Smooth muscle cell (in vitro differentiated cells): ENCODE measurements around the gene TOMM6. TPM values are rescaled to one million over a fixed set of nuclear protein-coding genes. Genes with fewer than 3 reads are reported as not detected.

Source experiments
- DNase-seq: peaks from one replicate; lab custom pipeline; 2025; ENCODE audit not compliant: unreplicated experiment; lab: John Stamatoyannopoulos, UW
- H2AFZ ChIP-seq: fragments of 200-600 bp; sonication (generic); 2 replicates; pipeline ENCODE4 v1.6.0; 2016; ENCODE audit warnings: antibody characterized with exemption, low read depth, mild to moderate bottlenecking
- H3F3A ChIP-seq: fragments of 200-600 bp; sonication (generic); 2 replicates; pipeline ENCODE4 v1.6.0; 2017; ENCODE audit warnings: antibody characterized with exemption, low read depth
- H3K27ac ChIP-seq: fragments of 200-600 bp; sonication (generic); 2 replicates; pipeline ENCODE4 v1.5.1; 2016; ENCODE audit warnings: low read depth, mild to moderate bottlenecking
- H3K27me3 ChIP-seq: fragments of 200-600 bp; sonication (generic); 2 replicates; pipeline ENCODE4 v1.6.1; 2016; ENCODE audit warnings: low read depth, mild to moderate bottlenecking
- H3K36me3 ChIP-seq: fragments of 200-600 bp; sonication (generic); 2 replicates; pipeline ENCODE4 v1.5.1; 2016; ENCODE audit warnings: low read depth
- H3K4me1 ChIP-seq: fragments of 200-600 bp; sonication (generic); 2 replicates; pipeline ENCODE4 v1.5.1; 2016; ENCODE audit warnings: low read depth
- H3K4me2 ChIP-seq: fragments of 200-600 bp; sonication (generic); 2 replicates; pipeline ENCODE4 v1.6.0; 2016; ENCODE audit warnings: mild to moderate bottlenecking
- H3K4me3 ChIP-seq: fragments of 200-600 bp; sonication (generic); 2 replicates; pipeline ENCODE4 v1.5.1; 2016; ENCODE audit warnings: mild to moderate bottlenecking
- H3K79me2 ChIP-seq: fragments of 200-600 bp; sonication (generic); 2 replicates; pipeline ENCODE4 v1.6.0; 2016; ENCODE audit warnings: low read depth, mild to moderate bottlenecking
- H3K9ac ChIP-seq: fragments of 200-600 bp; sonication (generic); 2 replicates; pipeline ENCODE4 v1.6.0; 2016; ENCODE audit warnings: low read depth
- H3K9me3 ChIP-seq: fragments of 200-600 bp; sonication (generic); replicated peaks from 2 replicates; pipeline ENCODE4 v1.5.1; 2016; ENCODE audit warnings: low read depth
- H4K20me1 ChIP-seq: fragments of 200-600 bp; sonication (generic); 2 replicates; pipeline ENCODE4 v1.6.0; 2016; ENCODE audit warnings: low read depth
- CTCF ChIP-seq: fragments of 200-600 bp; sonication (generic); IDR thresholded peaks from 2 replicates; pipeline ENCODE4 v1.5.1; 2017; ENCODE audit warnings: borderline replicate concordance, mild to moderate bottlenecking, antibody characterized with exemption; ENCODE audit not compliant: insufficient read depth, poor library complexity, severe bottlenecking
- WGBS: methylation state at CpG from one replicate; pipeline ENCODE4 v1.1.7; 2016; ENCODE audit warnings: low lambda C conversion rate; 5-methylcytosine and 5-hydroxymethylcytosine counted together
- polyA plus RNA-seq: library from polyadenylated mRNA; unstranded; fragments of >200 nt; fragmentation: Nextera tagmentation; extraction: Ambion mirVana; gene quantifications from 2 replicates; pipeline ENCODE4 v1.2.1, GENCODE V29; 2016
- total RNA-seq: library from RNA; depleted of rRNA; stranded (reverse); fragments of >200 nt; gene quantifications from 2 replicates; pipeline ENCODE4 v1.2.3, GENCODE V29; 2014

Gene TOMM6
- total and polyA plus RNA-seq, 2 experiments from 2014 or later = 235 to 253 TPM

GRCh38 chr6:41777551-41778285, 9.8 kb upstream of the TOMM6 start:
- Histone ChIP-seq H3K4me2 (no peak overlapping the region), H3K4me3 (no peak overlapping the region), H3K4me1 (peaks cover 14% of the 10 kb centered on the region), H2AFZ (no peak overlapping the region), H3K9ac (no peak overlapping the region), H4K20me1 (no peaks in the 10 kb centered on the region), H3K36me3 (peaks cover 4% of the 10 kb centered on the region), H3K9me3 (no peaks in the 10 kb centered on the region), H3K79me2 (no peaks in the 10 kb centered on the region), H3K27me3 (no peaks in the 10 kb centered on the region), H3F3A (no peaks in the 10 kb centered on the region), H3K27ac (no peak overlapping the region)
- no peak for TF ChIP-seq CTCF
- WGBS = 94% methylated on average over 5 of the region's 5 CpGs
- DNase-seq = no peak

GRCh38 chr6:41778895-41779294, 8.6 kb upstream of the TOMM6 start:
- no peaks in the 10 kb centered on the region for H3F3A ChIP-seq
- TF ChIP-seq CTCF = no peak
- DNase-seq = no peak
- H3K79me2 ChIP-seq = no peaks in the 10 kb centered on the region
- H3K36me3 ChIP-seq = peaks cover 4% of the 10 kb centered on the region
- H4K20me1 ChIP-seq = no peaks in the 10 kb centered on the region
- WGBS = 51% methylated on average over 6 of the region's 6 CpGs
- H3K27ac ChIP-seq = no peak overlapping the region
- peaks cover 14% of the 10 kb centered on the region for H3K4me1 ChIP-seq
- peak overlapping the region; percentile 24 for H3K9ac ChIP-seq
- H3K9me3 ChIP-seq = no peaks in the 10 kb centered on the region
- no peaks in the 10 kb centered on the region for H3K27me3 ChIP-seq
- H3K4me3 ChIP-seq = peak overlapping the region; percentile 55
- H3K4me2 ChIP-seq = peak overlapping the region; percentile 95
- no peak overlapping the region for H2AFZ ChIP-seq

DNA sequence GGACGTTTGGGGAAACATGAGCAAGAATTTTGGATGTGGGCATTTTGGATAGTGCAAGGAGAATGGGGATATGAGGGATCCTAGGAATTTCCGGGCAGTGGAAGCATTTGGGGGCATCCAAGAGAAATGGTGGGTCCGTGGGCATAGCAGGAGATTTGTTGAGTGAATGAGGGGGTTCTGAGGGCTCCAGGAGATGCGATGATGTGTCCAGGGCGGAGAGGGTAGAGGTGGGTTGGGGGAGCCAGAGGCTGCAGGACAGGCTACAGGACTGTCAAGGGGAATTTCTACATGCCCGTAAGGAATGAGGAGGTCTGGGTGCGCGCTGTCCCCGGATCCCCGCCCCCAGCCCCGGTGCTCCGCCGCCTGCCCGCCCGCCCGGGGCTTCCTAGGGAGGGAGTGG, 8.2 kb upstream of the TOMM6 start:
- H3K27ac ChIP-seq = no peak overlapping the region
- DNase-seq = no peak

More for the DNA sequence above, 8.2 kb upstream of the TOMM6 start:
- Histone ChIP-seq H3K79me2 (no peaks in the 10 kb centered on the region), H3K36me3 (peaks cover 4% of the 10 kb centered on the region), H3K27me3 (no peaks in the 10 kb centered on the region), H3K4me1 (peaks cover 14% of the 10 kb centered on the region), H3F3A (no peaks in the 10 kb centered on the region), H4K20me1 (no peaks in the 10 kb centered on the region), H3K9me3 (no peaks in the 10 kb centered on the region), H3K9ac (peak overlapping the region; percentile 24), H3K4me2 (peak overlapping the region; percentile 95), H2AFZ (no peak overlapping the region), H3K4me3 (peak overlapping the region; percentile 55)
- TF ChIP-seq CTCF = no peak
- WGBS = 8% methylated on average over 6 of the region's 16 CpGs
